ENCODE results near the gene IL17C.

GRCh38 chr16:88601313-88602036 lies 36.9 kb upstream of the IL17C start:
- TF ChIP-seq, protein P1, sequence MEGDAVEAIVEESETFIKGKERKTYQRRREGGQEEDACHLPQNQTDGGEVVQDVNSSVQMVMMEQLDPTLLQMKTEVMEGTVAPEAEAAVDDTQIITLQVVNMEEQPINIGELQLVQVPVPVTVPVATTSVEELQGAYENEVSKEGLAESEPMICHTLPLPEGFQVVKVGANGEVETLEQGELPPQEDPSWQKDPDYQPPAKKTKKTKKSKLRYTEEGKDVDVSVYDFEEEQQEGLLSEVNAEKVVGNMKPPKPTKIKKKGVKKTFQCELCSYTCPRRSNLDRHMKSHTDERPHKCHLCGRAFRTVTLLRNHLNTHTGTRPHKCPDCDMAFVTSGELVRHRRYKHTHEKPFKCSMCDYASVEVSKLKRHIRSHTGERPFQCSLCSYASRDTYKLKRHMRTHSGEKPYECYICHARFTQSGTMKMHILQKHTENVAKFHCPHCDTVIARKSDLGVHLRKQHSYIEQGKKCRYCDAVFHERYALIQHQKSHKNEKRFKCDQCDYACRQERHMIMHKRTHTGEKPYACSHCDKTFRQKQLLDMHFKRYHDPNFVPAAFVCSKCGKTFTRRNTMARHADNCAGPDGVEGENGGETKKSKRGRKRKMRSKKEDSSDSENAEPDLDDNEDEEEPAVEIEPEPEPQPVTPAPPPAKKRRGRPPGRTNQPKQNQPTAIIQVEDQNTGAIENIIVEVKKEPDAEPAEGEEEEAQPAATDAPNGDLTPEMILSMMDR (IDR thresholded peaks at IDR 0.05), result no peak
- TF ChIP-seq POLR2A (IDR thresholded peaks at IDR 0.05) (no peak), POLR2AphosphoS5 (IDR thresholded peaks at IDR 0.05) (no peak), EP300 (IDR thresholded peaks at IDR 0.05) (no peak)
